OCI-LY7 (cell line): ENCODE measurements around the gene RNASE1. TPM values are rescaled to one million over a fixed set of nuclear protein-coding genes. Genes with fewer than 3 reads are reported as not detected.

ENCODE experiments used
- BruUV-seq: library from RNA; stranded (reverse); fragments of 400-500 nt; replicated peaks from 2 replicates; lab custom pipeline; 2021; lab: Mats Ljungman, UMichigan
- CTCF ChIA-PET: fragments of 300-600 bp; sonication (Branson Sonifier 250); formaldehyde crosslinking; loops from one replicate; lab custom pipeline; 2022; ENCODE audit warnings: antibody characterized with exemption; ENCODE audit not compliant: unreplicated experiment; lab: Charles Lee
- POLR2A ChIA-PET: fragments of 300-600 bp; sonication (Branson Sonifier 250); formaldehyde crosslinking; loops from one replicate; lab custom pipeline; 2022; ENCODE audit warnings: antibody characterized with exemption; lab: Charles Lee
- DNase-seq: peaks from one replicate; pipeline ENCODE4 v3.0.0-alpha.2; 2015; ENCODE audit warnings: low spot score
- H2AFZ ChIP-seq: fragments of 200-600 bp; sonication (generic), shearing (Covaris generic); 2 replicates; pipeline ENCODE4 v1.6.1; 2014; ENCODE audit warnings: mild to moderate bottlenecking, antibody characterized with exemption, low read length, moderate library complexity
- H3K27ac ChIP-seq: fragments of 200-600 bp; sonication (generic); 2 replicates; pipeline ENCODE4 v1.5.1; 2014; ENCODE audit warnings: mixed run types, low read depth, mild to moderate bottlenecking, moderate library complexity, low read length, inconsistent platforms; ENCODE audit not compliant: poor library complexity, severe bottlenecking
- H3K36me3 ChIP-seq: fragments of 200-600 bp; sonication (generic); 2 replicates; pipeline ENCODE4 v1.6.1; 2014; ENCODE audit warnings: mild to moderate bottlenecking, antibody characterized with exemption, low read length, moderate library complexity, mixed read lengths; ENCODE audit not compliant: insufficient read depth
- H3K4me1 ChIP-seq: fragments of 200-600 bp; sonication (generic); 2 replicates; pipeline ENCODE4 v1.5.1; 2014; ENCODE audit warnings: mild to moderate bottlenecking, low read length; ENCODE audit not compliant: insufficient read depth, poor library complexity, severe bottlenecking
- H3K4me2 ChIP-seq: fragments of 200-600 bp; sonication (generic); 2 replicates; pipeline ENCODE4 v1.6.1; 2014; ENCODE audit warnings: mild to moderate bottlenecking, low read length
- H3K4me3 ChIP-seq: fragments of 200-600 bp; sonication (generic); 2 replicates; pipeline ENCODE4 v1.5.1; 2014; ENCODE audit warnings: mild to moderate bottlenecking, low read depth, low read length; ENCODE audit not compliant: poor library complexity, severe bottlenecking
- H3K79me2 ChIP-seq: fragments of 200-600 bp; sonication (generic); 2 replicates; pipeline ENCODE4 v1.6.1; 2016; ENCODE audit warnings: low read depth, mild to moderate bottlenecking, low read length, moderate library complexity, mixed read lengths; ENCODE audit not compliant: insufficient read depth
- H3K9me2 ChIP-seq: fragments of 200-600 bp; sonication (generic); 2 replicates; pipeline ENCODE4 v1.6.1; 2016; ENCODE audit warnings: mild to moderate bottlenecking, low read length, mixed read lengths; ENCODE audit not compliant: insufficient read depth
- H3K9me3 ChIP-seq: fragments of 200-600 bp; sonication (generic); 2 replicates; pipeline ENCODE4 v1.6.1; 2014; ENCODE audit warnings: mild to moderate bottlenecking, mixed run types, low read length, mixed read lengths
- H4K20me1 ChIP-seq: fragments of 200-600 bp; sonication (generic); 2 replicates; pipeline ENCODE4 v1.6.1; 2014; ENCODE audit warnings: mild to moderate bottlenecking, antibody characterized with exemption, low read length, moderate library complexity, mixed read lengths; ENCODE audit not compliant: insufficient read depth
- CTCF ChIP-seq: fragments of 200-600 bp; sonication (generic); conservative IDR thresholded peaks from 2 replicates; pipeline ENCODE4 v1.5.1; 2014; ENCODE audit warnings: mild to moderate bottlenecking, antibody characterized with exemption, low read length, moderate library complexity, mixed read lengths
- EZH2phosphoT487 ChIP-seq: fragments of 200-600 bp; sonication (generic); IDR thresholded peaks from 2 replicates; pipeline ENCODE4 v1.6.1; 2018; ENCODE audit warnings: low read depth, borderline replicate concordance, mild to moderate bottlenecking, mixed run types, antibody characterized with exemption, low read length, moderate library complexity, mixed read lengths
- intact Hi-C: fragments of 100-400 bp; cut with micrococcal nuclease; formaldehyde crosslinking; loops from one replicate; pipeline ENCODE4 v1.10.0; 2022; ENCODE audit not compliant: unreplicated experiment
- total RNA-seq, 2 experiments: library from RNA; depleted of rRNA in 1 of 2; stranded (reverse); fragments of >200 nt in 1 of 2; shearing (Covaris generic) in 1 of 2; gene quantifications; 2 replicates each; pipeline ENCODE4 v1.2.3, GENCODE V29; 2014 to 2022

Gene RNASE1
- total RNA-seq, 2 experiments from 2014 or later: not detected

- ChIA-PET CTCF (no interaction called here), POLR2A (no interaction called here)
- no TSS peak for BruUV-seq
- H3K9me3 ChIP-seq: no peaks in the 10 kb centered on the region
- H3K9me2 ChIP-seq: no peaks in the 10 kb centered on the region
- H3K36me3 ChIP-seq: no peaks in the 10 kb centered on the region
- no peaks in the 10 kb centered on the region for H4K20me1 ChIP-seq
- H3K27ac ChIP-seq: no peak overlapping the region
- H3K4me3 ChIP-seq: no peak overlapping the region
- H3K79me2 ChIP-seq: no peaks in the 10 kb centered on the region
- intact Hi-C loops: no loop called here
- no peak overlapping the region for H2AFZ ChIP-seq
- no peak for DNase-seq
- TF ChIP-seq EZH2phosphoT487: no peak
- no peak for TF ChIP-seq CTCF
- H3K4me2 ChIP-seq: no peak overlapping the region
- H3K4me1 ChIP-seq: no peaks in the 10 kb centered on the region
Observed at GRCh38 chr14:20846560-20846959, 43.9 kb upstream of the RNASE1 start.

GRCh38 chr14:20841096-20841495 is 38.5 kb upstream of the RNASE1 start:
- H3K9me2 ChIP-seq: no peaks in the 10 kb centered on the region
- no peaks in the 10 kb centered on the region for H3K36me3 ChIP-seq
- BruUV-seq: no TSS peak
- H3K4me3 ChIP-seq: no peak overlapping the region
- no peaks in the 10 kb centered on the region for H3K9me3 ChIP-seq
- no peak for DNase-seq
- no peak overlapping the region for H2AFZ ChIP-seq
- no peaks in the 10 kb centered on the region for H4K20me1 ChIP-seq
- no peak overlapping the region for H3K4me2 ChIP-seq
- intact Hi-C loops: no loop called here
- no peak overlapping the region for H3K27ac ChIP-seq
- no peaks in the 10 kb centered on the region for H3K4me1 ChIP-seq
- H3K79me2 ChIP-seq: no peaks in the 10 kb centered on the region
- POLR2A ChIA-PET: no interaction called here
- TF ChIP-seq CTCF (no peak), EZH2phosphoT487 (no peak)
- CTCF ChIA-PET: no interaction called here

GRCh38 chr14:20837831-20838230 is 35.2 kb upstream of the RNASE1 start:
- no peak for DNase-seq
- ChIA-PET CTCF (no interaction called here), POLR2A (no interaction called here)
- Histone ChIP-seq H3K4me3 (no peak overlapping the region), H3K9me3 (no peaks in the 10 kb centered on the region), H3K79me2 (no peaks in the 10 kb centered on the region), H3K4me1 (no peaks in the 10 kb centered on the region), H3K4me2 (no peak overlapping the region), H3K9me2 (no peaks in the 10 kb centered on the region), H2AFZ (no peak overlapping the region), H4K20me1 (no peaks in the 10 kb centered on the region), H3K36me3 (no peaks in the 10 kb centered on the region), H3K27ac (no peak overlapping the region)
- BruUV-seq: no TSS peak
- intact Hi-C loops: no loop called here
- TF ChIP-seq CTCF: no peak
- TF ChIP-seq EZH2phosphoT487: no peak
